Gastroesophageal sphincter (tissue), 4 donors: Measurements from ENCODE around the gene EXD2. TPM values are rescaled to one million over a fixed set of nuclear protein-coding genes. Genes with fewer than 3 reads are reported as not detected.

Source experiments
- ATAC-seq: fragments of 150-250 bp; one replicate; pipeline ENCODE4 v1.9.1; 2016; ENCODE audit warnings: mild to moderate bottlenecking, moderate library complexity
- H3K27ac ChIP-seq, 4 donors: fragments of 200-600 bp; sonication (generic) in 3 of 4; 1 replicate in 3 of 4; 2 replicates in 1 of 4; pipeline ENCODE4 v1.5.1; 2016 to 2019
- H3K27me3 ChIP-seq: fragments of 200-600 bp; sonication (generic); one replicate; pipeline ENCODE4 v1.5.1; 2019
- H3K36me3 ChIP-seq, 2 donors: fragments of 200-600 bp; sonication (generic); one replicate each; pipeline ENCODE4 v1.5.1; 2019; ENCODE audit warnings: control low read depth in 1 of 2
- H3K4me1 ChIP-seq, 3 donors: fragments of 200-600 bp; sonication (generic); 1 replicate in 2 of 3; 2 replicates in 1 of 3; pipeline ENCODE4 v1.5.1; 2016 to 2019; ENCODE audit warnings: control low read depth in 2 of 3
- H3K4me3 ChIP-seq, 2 donors: fragments of 200-600 bp; sonication (generic); one replicate each; pipeline ENCODE4 v1.5.1; 2019; ENCODE audit warnings: mild to moderate bottlenecking in 1 of 2, moderate library complexity in 1 of 2
- H3K9me3 ChIP-seq, 3 donors: fragments of 200-600 bp; sonication (generic); one replicate each; pipeline ENCODE4 v1.5.1; 2017 to 2019; ENCODE audit warnings: control low read depth in 2 of 3
- EP300 ChIP-seq: sonication (generic); formaldehyde crosslinking; IDR thresholded peaks from one replicate; pipeline ENCODE4 v1.6.1; 2017; ENCODE audit warnings: antibody characterized with exemption, mild to moderate bottlenecking
- POLR2A ChIP-seq, 2 donors: fragments of 450-650 bp; IDR thresholded peaks; one replicate each; pipeline ENCODE4 v1.6.1; 2017; ENCODE audit warnings: antibody characterized with exemption in 2 of 2, mild to moderate bottlenecking in 2 of 2, moderate library complexity in 1 of 2
- POLR2AphosphoS5 ChIP-seq: sonication (generic); formaldehyde crosslinking; IDR thresholded peaks from one replicate; pipeline ENCODE4 v1.6.1; 2017; ENCODE audit warnings: antibody characterized with exemption
- WGBS, 2 donors: methylation state at CpG; one replicate each; pipeline ENCODE4 v1.1.5; 2018; ENCODE audit warnings: low coverage in 1 of 2; 5-methylcytosine and 5-hydroxymethylcytosine counted together
- total RNA-seq, 4 donors: library from RNA; depleted of rRNA; stranded (reverse); fragments of >200 nt; gene quantifications; one replicate each; pipeline ENCODE4 v1.1.0, GENCODE V29; 2016
- TF ChIP-seq, protein P1 (sequence below), 4 experiments: fragments of 200-600 bp in 2 of 4; fragments of 450-650 bp in 2 of 4; sonication (generic) in 1 of 4; IDR thresholded peaks; one replicate each; pipeline ENCODE4 v1.5.1; 2017 to 2019; ENCODE audit warnings: antibody characterized with exemption in 4 of 4, mild to moderate bottlenecking in 2 of 4, moderate library complexity in 2 of 4

The EXD2 gene, protein sequence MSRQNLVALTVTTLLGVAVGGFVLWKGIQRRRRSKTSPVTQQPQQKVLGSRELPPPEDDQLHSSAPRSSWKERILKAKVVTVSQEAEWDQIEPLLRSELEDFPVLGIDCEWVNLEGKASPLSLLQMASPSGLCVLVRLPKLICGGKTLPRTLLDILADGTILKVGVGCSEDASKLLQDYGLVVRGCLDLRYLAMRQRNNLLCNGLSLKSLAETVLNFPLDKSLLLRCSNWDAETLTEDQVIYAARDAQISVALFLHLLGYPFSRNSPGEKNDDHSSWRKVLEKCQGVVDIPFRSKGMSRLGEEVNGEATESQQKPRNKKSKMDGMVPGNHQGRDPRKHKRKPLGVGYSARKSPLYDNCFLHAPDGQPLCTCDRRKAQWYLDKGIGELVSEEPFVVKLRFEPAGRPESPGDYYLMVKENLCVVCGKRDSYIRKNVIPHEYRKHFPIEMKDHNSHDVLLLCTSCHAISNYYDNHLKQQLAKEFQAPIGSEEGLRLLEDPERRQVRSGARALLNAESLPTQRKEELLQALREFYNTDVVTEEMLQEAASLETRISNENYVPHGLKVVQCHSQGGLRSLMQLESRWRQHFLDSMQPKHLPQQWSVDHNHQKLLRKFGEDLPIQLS
- 10 to 100 TPM; 16.7 to 37.1 (median 25.8) TPM for total RNA-seq

DNA sequence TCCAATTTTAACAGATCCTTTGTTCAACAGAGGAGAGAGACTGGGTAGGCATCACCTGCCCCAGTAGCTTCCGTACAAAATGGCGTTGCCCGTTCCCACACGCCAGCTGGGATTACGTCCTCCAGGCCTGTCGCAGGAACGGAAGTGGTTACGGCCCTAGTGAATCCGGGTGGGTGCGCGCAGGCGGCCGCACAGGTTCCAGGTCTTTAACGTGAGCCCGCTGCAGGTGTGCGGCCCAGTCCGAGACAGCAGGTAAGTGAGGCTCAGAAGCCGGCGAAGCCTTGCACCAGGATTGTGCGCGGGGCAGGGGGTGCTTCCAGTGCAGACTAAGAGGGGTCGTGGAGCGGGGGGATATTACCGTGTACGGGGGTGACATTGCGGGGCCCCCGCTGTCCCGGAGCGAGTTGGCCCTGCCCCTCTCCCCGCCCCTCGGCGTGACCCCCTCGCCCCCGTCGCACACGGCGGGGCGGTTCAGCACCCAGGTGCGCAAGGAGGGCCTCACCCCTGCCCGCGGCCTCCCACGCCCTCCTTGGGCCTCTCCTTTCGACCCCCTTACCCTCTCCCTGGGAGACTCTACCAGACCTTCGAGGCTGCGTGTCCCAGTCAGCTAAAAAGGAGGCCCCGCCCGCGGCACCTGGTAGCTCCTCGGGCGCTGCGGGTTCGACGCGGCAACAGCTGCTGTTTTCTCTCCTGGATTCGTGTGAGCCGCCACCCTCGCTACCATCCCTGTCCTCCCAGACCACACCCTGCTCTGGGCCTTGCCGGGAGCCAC lies at the start of gene EXD2:
Gene EXD2 (plus strand): TSS at position 159 of the 772 bp plus-strand sequence. CDS start 17,973 bp downstream, outside the sequence.
- no peaks in the 10 kb centered on the region for H3K27me3 ChIP-seq
- no peak for TF ChIP-seq EP300
- peak; percentile 78 for TF ChIP-seq POLR2AphosphoS5
- TF ChIP-seq POLR2A (IDR thresholded peaks at IDR 0.05) = peak in 1 of 2 donors; percentile 29
- TF ChIP-seq, protein P1, sequence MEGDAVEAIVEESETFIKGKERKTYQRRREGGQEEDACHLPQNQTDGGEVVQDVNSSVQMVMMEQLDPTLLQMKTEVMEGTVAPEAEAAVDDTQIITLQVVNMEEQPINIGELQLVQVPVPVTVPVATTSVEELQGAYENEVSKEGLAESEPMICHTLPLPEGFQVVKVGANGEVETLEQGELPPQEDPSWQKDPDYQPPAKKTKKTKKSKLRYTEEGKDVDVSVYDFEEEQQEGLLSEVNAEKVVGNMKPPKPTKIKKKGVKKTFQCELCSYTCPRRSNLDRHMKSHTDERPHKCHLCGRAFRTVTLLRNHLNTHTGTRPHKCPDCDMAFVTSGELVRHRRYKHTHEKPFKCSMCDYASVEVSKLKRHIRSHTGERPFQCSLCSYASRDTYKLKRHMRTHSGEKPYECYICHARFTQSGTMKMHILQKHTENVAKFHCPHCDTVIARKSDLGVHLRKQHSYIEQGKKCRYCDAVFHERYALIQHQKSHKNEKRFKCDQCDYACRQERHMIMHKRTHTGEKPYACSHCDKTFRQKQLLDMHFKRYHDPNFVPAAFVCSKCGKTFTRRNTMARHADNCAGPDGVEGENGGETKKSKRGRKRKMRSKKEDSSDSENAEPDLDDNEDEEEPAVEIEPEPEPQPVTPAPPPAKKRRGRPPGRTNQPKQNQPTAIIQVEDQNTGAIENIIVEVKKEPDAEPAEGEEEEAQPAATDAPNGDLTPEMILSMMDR (IDR thresholded peaks at IDR 0.05) = no peak
- WGBS, 2 donors = 0% methylated on average over 16 to 17 of the region's 58 CpGs

DNA sequence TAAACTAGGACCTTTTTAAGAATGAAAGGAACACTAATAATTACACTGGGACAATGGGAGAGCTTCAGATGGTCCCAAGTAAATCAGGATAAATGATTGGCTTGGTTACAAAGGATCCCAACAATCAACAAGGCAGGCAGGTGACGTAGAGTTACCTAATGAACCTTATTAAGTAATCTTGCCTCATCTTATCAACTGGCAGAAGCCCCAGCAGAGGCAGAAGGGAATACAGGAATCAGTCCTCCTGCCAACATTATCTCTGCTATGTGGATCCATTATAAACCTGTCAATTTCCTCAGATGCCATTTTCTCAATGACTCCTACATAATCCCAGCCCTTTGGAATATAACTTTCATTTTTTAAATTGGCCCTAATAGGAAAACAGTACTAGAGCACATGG lies 49.7 kb upstream of the EXD2 start:
- no peak for ATAC-seq
- Histone ChIP-seq H3K27ac (no peak overlapping the region), H3K36me3 (peaks cover 0 to 4% of the 10 kb centered on the region in 2 donors), H3K27me3 (no peaks in the 10 kb centered on the region), H3K9me3 (no peaks in the 10 kb centered on the region), H3K4me1 (peaks cover 11 to 72% (median 18%) of the 10 kb centered on the region in 3 donors), H3K4me3 (no peak overlapping the region)
- 67 to 100% methylated on average over 1 of the region's 1 CpG for WGBS, 2 donors
- TF ChIP-seq POLR2AphosphoS5 (no peak), EP300 (no peak), POLR2A (IDR thresholded peaks at IDR 0.05) (no peak)
- TF ChIP-seq, protein P1 (IDR thresholded peaks at IDR 0.05) = no peak

More for the DNA sequence above, at the start of gene EXD2:
- Histone ChIP-seq H3K4me3 (peak within 1 kb of the TSS; percentile 73 to 96), H3K9me3 (no peaks in the 10 kb centered on the region), H3K36me3 (no peaks in the 10 kb centered on the region), H3K27ac (peak within 1 kb of the TSS; percentile 21 to 89 (median 82)), H3K4me1 (peaks cover 0 to 22% (median 0%) of the 10 kb centered on the region in 3 donors)
- ATAC-seq = peak; percentile 99

DNA sequence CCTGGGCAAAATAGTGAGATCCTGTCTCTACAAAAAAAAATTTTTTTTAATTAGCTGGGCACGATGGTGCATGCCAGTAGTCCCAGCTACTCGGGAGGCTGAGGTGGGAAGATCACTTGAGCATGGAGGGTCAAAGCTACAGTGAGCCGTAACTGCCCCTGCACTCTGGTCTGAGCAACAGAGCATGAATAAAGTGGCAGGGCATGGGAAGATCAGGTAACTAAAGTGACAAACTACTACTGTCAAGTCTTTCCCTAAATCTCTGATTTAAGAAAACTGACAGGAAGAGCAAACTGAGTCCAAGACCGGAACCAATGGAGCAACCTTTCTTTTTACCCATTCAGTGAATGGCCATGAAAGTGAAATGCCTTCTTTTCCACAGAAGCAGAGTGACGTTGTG lies 49.2 kb upstream of the EXD2 start:
- ATAC-seq = no peak
- Histone ChIP-seq H3K27me3 (no peaks in the 10 kb centered on the region), H3K4me3 (no peak overlapping the region), H3K4me1 (peaks cover 9 to 73% (median 16%) of the 10 kb centered on the region in 3 donors), H3K36me3 (peaks cover 0 to 4% of the 10 kb centered on the region in 2 donors), H3K27ac (no peak overlapping the region), H3K9me3 (no peaks in the 10 kb centered on the region)
- 80 to 83% methylated on average over 4 to 5 of the region's 5 CpGs for WGBS, 2 donors
- TF ChIP-seq, protein P1 (IDR thresholded peaks at IDR 0.05) = no peak
- TF ChIP-seq POLR2AphosphoS5 (no peak), POLR2A (IDR thresholded peaks at IDR 0.05) (no peak), EP300 (no peak)

DNA sequence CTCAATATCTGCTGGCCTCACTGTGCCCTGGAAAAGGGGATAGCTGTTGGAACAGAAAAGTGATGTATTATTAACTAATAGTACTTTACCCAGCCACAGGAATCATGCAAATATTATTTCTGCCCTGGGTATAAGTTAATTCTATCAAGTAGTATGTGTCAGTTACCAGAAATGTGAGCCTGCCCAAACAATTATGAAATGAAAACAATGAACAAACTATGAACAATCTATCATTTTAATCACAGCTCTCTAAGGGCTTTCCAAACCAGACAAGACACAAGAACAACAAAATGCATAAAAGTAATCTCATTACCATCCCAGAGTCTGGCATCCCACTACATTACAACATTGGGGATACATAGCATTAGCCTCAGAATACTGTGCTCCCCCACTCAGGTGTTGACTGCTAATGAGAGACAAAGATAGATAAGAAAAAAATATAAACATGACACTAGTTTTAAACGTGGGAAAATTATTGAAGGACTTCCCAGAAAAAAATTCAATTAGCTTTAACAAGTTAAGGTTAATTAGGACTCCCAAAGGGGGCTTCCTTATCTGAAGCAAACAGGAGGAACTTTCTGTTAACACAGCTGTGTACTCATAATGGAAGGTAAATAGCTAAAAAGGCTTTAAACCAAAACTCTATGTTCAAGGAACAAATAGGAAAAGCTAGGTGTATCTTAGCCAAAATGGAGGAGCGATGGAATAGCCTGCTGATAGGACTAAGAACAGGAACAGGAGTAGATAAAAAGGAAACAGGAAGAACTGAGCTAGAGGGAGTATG lies 41.6 kb upstream of the EXD2 start:
- no peak overlapping the region for H3K4me3 ChIP-seq
- H3K27me3 ChIP-seq = no peaks in the 10 kb centered on the region
- peaks cover 0 to 12% of the 10 kb centered on the region in 2 donors for H3K36me3 ChIP-seq
- peak overlapping the region in 3 of 4 donors; percentile 17 to 99 (median 22) for H3K27ac ChIP-seq
- peaks cover 3 to 56% (median 13%) of the 10 kb centered on the region in 3 donors for H3K4me1 ChIP-seq
- no peak for TF ChIP-seq POLR2AphosphoS5
- TF ChIP-seq, protein P1 (IDR thresholded peaks at IDR 0.05) = no peak
- no peak for TF ChIP-seq EP300
- TF ChIP-seq POLR2A (IDR thresholded peaks at IDR 0.05) = no peak
- H3K9me3 ChIP-seq = no peaks in the 10 kb centered on the region
- WGBS, 2 donors = 0 to 37% methylated on average over 1 to 2 of the region's 2 CpGs
- ATAC-seq = no peak
